ENCODE measurements around the gene FAM200B.

The FAM200B gene

GRCh38 chr4:15690020-15690809 is 8.6 kb downstream of the FAM200B start:
- Histone ChIP-seq H3K36me3 (ENCODE audit: insufficient read depth, low read length) (peaks cover 30% of the 10 kb centered on the region), H3K27ac (ENCODE audit: low read length) (no peak overlapping the region), H3K4me2 (ENCODE audit: insufficient read depth, low read length) (no peak overlapping the region), H2AFZ (ENCODE audit: low read depth, low read length) (no peak overlapping the region), H3K27me3 (ENCODE audit: insufficient read depth, low read length, poor library complexity) (no peaks in the 10 kb centered on the region), H3K9ac (ENCODE audit: low read depth, low read length) (no peak overlapping the region), H3K79me2 (ENCODE audit: insufficient read depth, low read length) (peaks cover 3% of the 10 kb centered on the region), H3K9me3 (ENCODE audit: insufficient read depth, low read length, severe bottlenecking) (no peaks in the 10 kb centered on the region), H3K4me1 (ENCODE audit: insufficient read depth, low read length) (peaks cover 6% of the 10 kb centered on the region; the same call in 1 of the 2 replicates), H3K4me3 (ENCODE audit: low read depth in 1 of 2, low read length in 2 of 2) (no peak overlapping the region), H4K20me1 (ENCODE audit: insufficient read depth, low read length) (no peaks in the 10 kb centered on the region)
- TF ChIP-seq CTCF (IDR thresholded peaks at IDR 0.05; ENCODE audit: borderline replicate concordance, extremely low read depth, low read length, poor library complexity, severe bottlenecking) (no peak), EZH2 (IDR thresholded peaks at IDR 0.05; ENCODE audit: borderline replicate concordance, low read depth, low read length, severe bottlenecking) (no peak)
- no peak for DNase-seq
- no peak for ATAC-seq (ENCODE audit: insufficient read depth, low read depth)

- Histone ChIP-seq H3K4me2 (ENCODE audit: insufficient read depth, low read length) (no peak overlapping the region), H3K4me3 (ENCODE audit: low read depth in 1 of 2, low read length in 2 of 2) (no peak overlapping the region), H3K79me2 (ENCODE audit: insufficient read depth, low read length) (no peaks in the 10 kb centered on the region), H3K27me3 (ENCODE audit: insufficient read depth, low read length, poor library complexity) (no peaks in the 10 kb centered on the region), H3K9ac (ENCODE audit: low read depth, low read length) (no peak overlapping the region), H2AFZ (ENCODE audit: low read depth, low read length) (no peak overlapping the region), H3K9me3 (ENCODE audit: insufficient read depth, low read length, severe bottlenecking) (no peaks in the 10 kb centered on the region), H3K36me3 (ENCODE audit: insufficient read depth, low read length) (peaks cover 18% of the 10 kb centered on the region), H4K20me1 (ENCODE audit: insufficient read depth, low read length) (no peaks in the 10 kb centered on the region), H3K27ac (ENCODE audit: low read length) (no peak overlapping the region), H3K4me1 (ENCODE audit: insufficient read depth, low read length) (peaks cover 6% of the 10 kb centered on the region; the same call in 1 of the 2 replicates)
- no peak for TF ChIP-seq EZH2 (IDR thresholded peaks at IDR 0.05; ENCODE audit: borderline replicate concordance, low read depth, low read length, severe bottlenecking)
- no peak for TF ChIP-seq CTCF (IDR thresholded peaks at IDR 0.05; ENCODE audit: borderline replicate concordance, extremely low read depth, low read length, poor library complexity, severe bottlenecking)
- peak; percentile 60 for ATAC-seq (ENCODE audit: insufficient read depth, low read depth)
- no peak for DNase-seq
Observed at GRCh38 chr4:15691346-15692135, 9.9 kb downstream of the FAM200B start.

- peaks cover 12% of the 10 kb centered on the region for H3K4me1 ChIP-seq (ENCODE audit: insufficient read depth, low read length)
- no peak overlapping the region for H3K4me3 ChIP-seq (ENCODE audit: low read depth in 1 of 2, low read length in 2 of 2)
- no peaks in the 10 kb centered on the region for H3K27me3 ChIP-seq (ENCODE audit: insufficient read depth, low read length, poor library complexity)
- ATAC-seq (ENCODE audit: insufficient read depth, low read depth) (no peak), DNase-seq (no peak)
- H3K27ac ChIP-seq (ENCODE audit: low read length) = no peak overlapping the region
- H3K9me3 ChIP-seq (ENCODE audit: insufficient read depth, low read length, severe bottlenecking) = no peaks in the 10 kb centered on the region
- no peak overlapping the region for H3K4me2 ChIP-seq (ENCODE audit: insufficient read depth, low read length)
- no peak for TF ChIP-seq EZH2 (IDR thresholded peaks at IDR 0.05; ENCODE audit: borderline replicate concordance, low read depth, low read length, severe bottlenecking)
- TF ChIP-seq CTCF (IDR thresholded peaks at IDR 0.05; ENCODE audit: borderline replicate concordance, extremely low read depth, low read length, poor library complexity, severe bottlenecking) = no peak
- no peak overlapping the region for H2AFZ ChIP-seq (ENCODE audit: low read depth, low read length)
- H4K20me1 ChIP-seq (ENCODE audit: insufficient read depth, low read length) = no peaks in the 10 kb centered on the region
- peaks cover 8% of the 10 kb centered on the region; the same call in 1 of the 2 replicates for H3K36me3 ChIP-seq (ENCODE audit: insufficient read depth, low read length)
- no peaks in the 10 kb centered on the region for H3K79me2 ChIP-seq (ENCODE audit: insufficient read depth, low read length)
- H3K9ac ChIP-seq (ENCODE audit: low read depth, low read length) = no peak overlapping the region
Observed at GRCh38 chr4:15692602-15693001, 11.0 kb downstream of the FAM200B start.
